IMR-90 (cell line): ENCODE measurements around the gene PFKL. TPM values are rescaled to one million over a fixed set of nuclear protein-coding genes. Genes with fewer than 3 reads are reported as not detected.

Experiments
- ATAC-seq: fragments of 200-7000 bp; cut with Tn5 transposase; 2 replicates; pipeline ENCODE4 v1.9.1; 2020; ENCODE audit warnings: low read depth, mild to moderate bottlenecking, moderate library complexity
- BruUV-seq: library from RNA; stranded (reverse); fragments of 400-500 nt; replicated peaks from 2 replicates; lab custom pipeline; 2021; lab: Mats Ljungman, UMichigan
- CTCF ChIA-PET: fragments of 300-600 bp; formaldehyde crosslinking; extraction: SDS; loops from one replicate; lab custom pipeline; 2021; ENCODE audit warnings: antibody characterized with exemption; lab: Yijun Ruan, JAX
- POLR2A ChIA-PET: fragments of 300-600 bp; sonication (Branson Sonifier 250); formaldehyde crosslinking; loops from one replicate; lab custom pipeline; 2022; ENCODE audit warnings: antibody characterized with exemption; ENCODE audit not compliant: unreplicated experiment; lab: Charles Lee
- DNase-seq: peaks from one replicate; pipeline ENCODE4 v3.0.0; 2013
- H2AFZ ChIP-seq: replicated peaks from 2 replicates; pipeline ENCODE3; 2013; ENCODE audit warnings: low read length, mild to moderate bottlenecking; ENCODE audit not compliant: poor library complexity
- H2AK5ac ChIP-seq: 2 replicates; pipeline ENCODE4 v1.6.1; 2013; ENCODE audit warnings: low read depth, low read length, inconsistent platforms
- H2AK9ac ChIP-seq: replicated peaks from 2 replicates; pipeline ENCODE3; 2013; ENCODE audit warnings: mild to moderate bottlenecking, low read depth, low read length, moderate library complexity; ENCODE audit not compliant: poor library complexity
- H2BK120ac ChIP-seq: 2 replicates; pipeline ENCODE4 v1.6.1; 2013; ENCODE audit warnings: low read depth, low read length, inconsistent platforms
- H2BK15ac ChIP-seq: 3 replicates; pipeline ENCODE4 v1.6.1; 2013; ENCODE audit warnings: low read depth, low read length, inconsistent platforms
- H2BK20ac ChIP-seq: 2 replicates; pipeline ENCODE4 v1.6.1; 2013; ENCODE audit warnings: low read depth, mild to moderate bottlenecking, inconsistent platforms, low read length, moderate library complexity
- H2BK5ac ChIP-seq: 2 replicates; pipeline ENCODE4 v1.6.1; 2013; ENCODE audit warnings: mild to moderate bottlenecking, low read depth, low read length, inconsistent platforms; ENCODE audit not compliant: poor library complexity, severe bottlenecking
- H3K14ac ChIP-seq: replicated peaks from 2 replicates; pipeline ENCODE4 v1.6.1; 2013; ENCODE audit warnings: low read depth, low read length, inconsistent platforms
- H3K18ac ChIP-seq: 2 replicates; pipeline ENCODE4 v1.6.1; 2013; ENCODE audit warnings: low read depth, low read length, control low read depth
- H3K23ac ChIP-seq: 2 replicates; pipeline ENCODE4 v1.6.1; 2013; ENCODE audit warnings: low read depth, low read length, inconsistent platforms
- H3K27ac ChIP-seq: 2 replicates; pipeline ENCODE4 v1.5.1; 2013; ENCODE audit warnings: mild to moderate bottlenecking, control low read depth, low read length; ENCODE audit not compliant: insufficient read depth
- H3K27me3 ChIP-seq: 2 replicates; pipeline ENCODE4 v1.6.1; 2013; ENCODE audit warnings: low read length; ENCODE audit not compliant: control insufficient read depth, insufficient read depth
- H3K36me3 ChIP-seq: 2 replicates; pipeline ENCODE4 v1.6.1; 2013; ENCODE audit warnings: low read length, mixed read lengths; ENCODE audit not compliant: control insufficient read depth, insufficient read depth
- H3K4ac ChIP-seq: 2 replicates; pipeline ENCODE4 v1.6.1; 2013; ENCODE audit warnings: low read depth, low read length, inconsistent platforms
- H3K4me1 ChIP-seq: 2 replicates; pipeline ENCODE4 v1.6.1; 2013; ENCODE audit warnings: low read length, mixed read lengths; ENCODE audit not compliant: control insufficient read depth, insufficient read depth
- H3K4me2 ChIP-seq: 2 replicates; pipeline ENCODE4 v1.6.1; 2013; ENCODE audit warnings: low read depth, mild to moderate bottlenecking, control low read depth, low read length, moderate library complexity
- H3K4me3 ChIP-seq: 2 replicates; pipeline ENCODE4 v1.5.1; 2013; ENCODE audit warnings: low read depth, mild to moderate bottlenecking, control low read depth, low read length, moderate library complexity; ENCODE audit not compliant: insufficient read depth
- H3K56ac ChIP-seq: 2 replicates; pipeline ENCODE4 v1.6.1; 2013; ENCODE audit warnings: low read length, inconsistent platforms; ENCODE audit not compliant: insufficient read depth; ENCODE audit errors: extremely low read depth
- H3K79me1 ChIP-seq, 2 experiments: 2 replicates each; pipeline ENCODE4 v1.6.1; 2013; ENCODE audit warnings: low read length in 2 of 2, inconsistent platforms in 1 of 2, low read depth in 1 of 2
- H3K9ac ChIP-seq: 2 replicates; pipeline ENCODE4 v1.6.1; 2013; ENCODE audit warnings: low read depth, low read length, control low read depth
- H3K9me1 ChIP-seq: 2 replicates; pipeline ENCODE4 v1.6.1; 2013; ENCODE audit warnings: low read length, inconsistent platforms; ENCODE audit not compliant: insufficient read depth
- H3K9me3 ChIP-seq: 2 replicates; pipeline ENCODE4 v1.6.1; 2013; ENCODE audit warnings: low read length; ENCODE audit not compliant: control insufficient read depth, insufficient read depth
- H4K20me1 ChIP-seq: 2 replicates; pipeline ENCODE4 v1.6.1; 2013; ENCODE audit warnings: low read length, inconsistent platforms; ENCODE audit not compliant: insufficient read depth
- H4K5ac ChIP-seq: 2 replicates; pipeline ENCODE4 v1.6.1; 2013; ENCODE audit warnings: mild to moderate bottlenecking, low read depth, low read length, control low read depth
- H4K8ac ChIP-seq, 2 experiments: 2 replicates each; pipeline ENCODE4 v1.6.1; 2013; ENCODE audit warnings: low read depth in 2 of 2, low read length in 2 of 2, control low read depth in 1 of 2, inconsistent platforms in 1 of 2
- H4K91ac ChIP-seq: 2 replicates; pipeline ENCODE4 v1.6.1; 2013; ENCODE audit warnings: low read depth, low read length, inconsistent platforms; ENCODE audit not compliant: insufficient read depth
- BHLHE40 ChIP-seq: fragments of 150-350 bp; IDR thresholded peaks from 2 replicates; pipeline ENCODE4 v1.6.1; 2016; ENCODE audit warnings: mild to moderate bottlenecking, low read depth, low read length
- CEBPB ChIP-seq: IDR thresholded peaks from 2 replicates; pipeline ENCODE4 v1.6.1; 2012; ENCODE audit warnings: low read depth, low read length, improper control_type of control experiment
- CHD1 ChIP-seq: IDR thresholded peaks from 2 replicates; pipeline ENCODE4 v1.6.1; 2012; ENCODE audit warnings: low read depth, low read length, improper control_type of control experiment
- CTCF ChIP-seq: conservative IDR thresholded peaks from 2 replicates; pipeline ENCODE4 v1.5.1; 2012; ENCODE audit warnings: mild to moderate bottlenecking, low read depth, low read length, improper control_type of control experiment
- ELK1 ChIP-seq: fragments of 150-350 bp; IDR thresholded peaks from 2 replicates; pipeline ENCODE4 v1.6.1; 2016; ENCODE audit warnings: low read depth, mild to moderate bottlenecking, low read length, moderate library complexity, borderline replicate concordance
- FOS ChIP-seq: fragments of 150-350 bp; IDR thresholded peaks from 2 replicates; pipeline ENCODE4 v1.6.1; 2016; ENCODE audit warnings: low read depth, low read length
- MAFK ChIP-seq: IDR thresholded peaks from 2 replicates; pipeline ENCODE4 v1.6.1; 2012; ENCODE audit warnings: low read depth, low read length, improper control_type of control experiment
- MAZ ChIP-seq: IDR thresholded peaks from 2 replicates; pipeline ENCODE4 v1.6.1; 2012; ENCODE audit warnings: low read depth, mild to moderate bottlenecking, low read length, improper control_type of control experiment, moderate library complexity, borderline replicate concordance
- MXI1 ChIP-seq: IDR thresholded peaks from 2 replicates; pipeline ENCODE4 v1.6.1; 2012; ENCODE audit warnings: low read depth, mild to moderate bottlenecking, low read length, moderate library complexity, borderline replicate concordance
- NFE2L2 ChIP-seq: fragments of 150-350 bp; IDR thresholded peaks from 2 replicates; pipeline ENCODE4 v1.6.1; 2016; ENCODE audit warnings: low read depth, mild to moderate bottlenecking, low read length
- POLR2A ChIP-seq: IDR thresholded peaks from 2 replicates; pipeline ENCODE4 v1.6.1; 2012; ENCODE audit warnings: mild to moderate bottlenecking, low read depth, low read length
- RAD21 ChIP-seq: IDR thresholded peaks from 2 replicates; pipeline ENCODE4 v1.6.1; 2012; ENCODE audit warnings: low read length, improper control_type of control experiment
- RCOR1 ChIP-seq: IDR thresholded peaks from 2 replicates; pipeline ENCODE4 v1.6.1; 2012; ENCODE audit warnings: mild to moderate bottlenecking, low read length, improper control_type of control experiment; ENCODE audit not compliant: insufficient replicate concordance
- RFX5 ChIP-seq: IDR thresholded peaks from 2 replicates; pipeline ENCODE4 v1.8.0; 2012; ENCODE audit warnings: low read depth, mild to moderate bottlenecking, low read length, moderate library complexity
- SMC3 ChIP-seq: fragments of 150-350 bp; IDR thresholded peaks from 2 replicates; pipeline ENCODE4 v1.6.1; 2016; ENCODE audit warnings: low read depth, mild to moderate bottlenecking, antibody characterized with exemption, low read length, moderate library complexity
- USF2 ChIP-seq: fragments of 150-350 bp; IDR thresholded peaks from 2 replicates; pipeline ENCODE4 v1.6.1; 2017; ENCODE audit warnings: mild to moderate bottlenecking, antibody characterized with exemption, low read length, low read depth
- WGBS, 2 experiments: methylation state at CpG; one replicate each; pipeline versions ENCODE4 v1.1.5 to v1.1.7; 2013; ENCODE audit warnings: missing lambda C conversion rate in 2 of 2; ENCODE audit not compliant: insufficient read length in 1 of 2; ENCODE audit errors: extremely low coverage in 2 of 2; 5-methylcytosine and 5-hydroxymethylcytosine counted together
- dilution Hi-C: fragments of 300-500 bp; cut with HindIII; formaldehyde crosslinking; loops from one replicate; pipeline ENCODE4 v1.14.3; 2018; ENCODE audit warnings: low sequenced_read_pairs; ENCODE audit not compliant: unreplicated experiment
- in situ Hi-C: fragments of 300-500 bp; cut with MboI; formaldehyde crosslinking; loops from 3 replicates; pipeline ENCODE4 v1.14.3; 2019; ENCODE audit warnings: low sequenced_read_pairs, inconsistent platforms, mixed read lengths
- intact Hi-C: fragments of 100-400 bp; cut with micrococcal nuclease; formaldehyde crosslinking; loops from 2 replicates; pipeline ENCODE4 v1.10.0; 2022
- polyA plus RNA-seq, 3 experiments: library from polyadenylated mRNA; depleted of rRNA; stranded (reverse); fragments of >200 nt; gene quantifications; 2 replicates each; pipeline ENCODE4 v1.2.3, GENCODE V29; 2012; ENCODE audit warnings: low replicate concordance in 1 of 3
- total RNA-seq: library from RNA; depleted of rRNA; stranded (reverse); fragments of >200 nt; gene quantifications from 2 replicates; pipeline ENCODE4 v1.2.3, GENCODE V29; 2012

PFKL gene
- total and polyA plus RNA-seq, 2 of the 4 experiments (the other 2 are of a cell fraction) = 103 to 126 TPM

- WGBS, 2 experiments = 66% methylated on average over 4 of the region's 9 CpGs; no CpG with 5 or more reads in 1 of the 2 experiments
- H3K56ac ChIP-seq = no peak overlapping the region
- no peak overlapping the region for H3K4ac ChIP-seq
- H2BK15ac ChIP-seq = no peak overlapping the region
- H2AK9ac ChIP-seq = no peak overlapping the region
- no peak for DNase-seq
- no peak overlapping the region for H3K14ac ChIP-seq
- peaks cover 14% of the 10 kb centered on the region for H3K9me3 ChIP-seq
- no peaks in the 10 kb centered on the region for H3K79me1 ChIP-seq
- H3K18ac ChIP-seq = no peak overlapping the region
- H4K5ac ChIP-seq = no peak overlapping the region
- H2BK20ac ChIP-seq = no peak overlapping the region
- ATAC-seq = no peak
- no peak overlapping the region for H3K4me3 ChIP-seq
- H2AK5ac ChIP-seq = no peak overlapping the region
- no peak overlapping the region for H3K4me2 ChIP-seq
- H3K27ac ChIP-seq = no peak overlapping the region
- H3K4me1 ChIP-seq = no peaks in the 10 kb centered on the region
- ChIA-PET CTCF (no interaction called here), POLR2A (no interaction called here)
- no peak overlapping the region for H2BK120ac ChIP-seq
- H4K20me1 ChIP-seq = no peaks in the 10 kb centered on the region
- intact Hi-C loops (no loop called here), dilution Hi-C loops (no loop called here), in situ Hi-C loops (no loop called here)
- H3K27me3 ChIP-seq = peaks cover 2% of the 10 kb centered on the region
- no TSS peak for BruUV-seq
- no peak overlapping the region for H4K8ac ChIP-seq
- TF ChIP-seq RFX5 (no peak), CHD1 (no peak), BHLHE40 (no peak), ELK1 (no peak), MAZ (no peak), CEBPB (no peak), POLR2A (no peak), CTCF (no peak), NFE2L2 (no peak), RAD21 (no peak), MXI1 (no peak), RCOR1 (no peak), FOS (no peak), SMC3 (no peak), USF2 (no peak), MAFK (no peak)
- no peak overlapping the region for H3K9ac ChIP-seq
- no peaks in the 10 kb centered on the region for H3K9me1 ChIP-seq
- H3K23ac ChIP-seq = no peak overlapping the region
- no peak overlapping the region for H2BK5ac ChIP-seq
- no peak overlapping the region for H4K91ac ChIP-seq
- H2AFZ ChIP-seq = no peak overlapping the region
- H3K36me3 ChIP-seq = no peaks in the 10 kb centered on the region
These were observed 76.8 kb downstream of the PFKL start for GRCh38 chr21:44376606-44377005.
